Esophagus muscularis mucosa (tissue), 3 donors: Measurements from ENCODE around the gene CAAP1.

Experiments used
- POLR2A ChIP-seq: fragments of 450-650 bp; IDR thresholded peaks from one replicate; pipeline ENCODE4 v1.6.1; 2017; ENCODE audit warnings: antibody characterized with exemption, moderate library complexity, mild to moderate bottlenecking, low read depth
- POLR2AphosphoS5 ChIP-seq, 2 donors: sonication (generic); formaldehyde crosslinking; IDR thresholded peaks; one replicate each; pipeline ENCODE4 v1.6.1; 2017; ENCODE audit warnings: antibody characterized with exemption in 2 of 2
- TF ChIP-seq, protein P1 (sequence below), 3 experiments: fragments of 200-600 bp in 2 of 3; fragments of 450-650 bp in 1 of 3; sonication (generic) in 2 of 3; IDR thresholded peaks; one replicate each; pipeline ENCODE4 v1.5.1; 2017 to 2019; ENCODE audit warnings: antibody characterized with exemption in 3 of 3, mild to moderate bottlenecking in 2 of 3, moderate library complexity in 1 of 3

DNA sequence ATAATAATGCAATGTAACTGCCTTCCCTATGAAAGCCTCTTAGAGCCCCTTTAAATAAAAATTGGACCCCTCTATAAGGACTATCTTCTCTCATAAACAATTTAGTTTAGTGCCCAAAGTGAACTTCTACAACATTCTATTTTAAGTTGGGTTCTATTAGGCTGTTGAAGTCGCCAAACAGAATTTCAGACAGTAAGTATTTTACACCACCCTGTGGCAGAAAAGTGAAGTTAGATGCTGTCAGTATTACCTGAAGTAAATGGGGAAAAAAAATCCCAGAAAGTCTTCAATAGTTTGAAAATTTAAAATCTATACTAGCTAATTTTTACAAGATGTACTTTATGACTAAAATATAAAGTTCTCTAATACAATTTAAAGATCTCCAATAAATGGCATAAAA, 29.5 kb downstream of the CAAP1 start:
- TF ChIP-seq POLR2A, result no peak
- TF ChIP-seq, protein P1, sequence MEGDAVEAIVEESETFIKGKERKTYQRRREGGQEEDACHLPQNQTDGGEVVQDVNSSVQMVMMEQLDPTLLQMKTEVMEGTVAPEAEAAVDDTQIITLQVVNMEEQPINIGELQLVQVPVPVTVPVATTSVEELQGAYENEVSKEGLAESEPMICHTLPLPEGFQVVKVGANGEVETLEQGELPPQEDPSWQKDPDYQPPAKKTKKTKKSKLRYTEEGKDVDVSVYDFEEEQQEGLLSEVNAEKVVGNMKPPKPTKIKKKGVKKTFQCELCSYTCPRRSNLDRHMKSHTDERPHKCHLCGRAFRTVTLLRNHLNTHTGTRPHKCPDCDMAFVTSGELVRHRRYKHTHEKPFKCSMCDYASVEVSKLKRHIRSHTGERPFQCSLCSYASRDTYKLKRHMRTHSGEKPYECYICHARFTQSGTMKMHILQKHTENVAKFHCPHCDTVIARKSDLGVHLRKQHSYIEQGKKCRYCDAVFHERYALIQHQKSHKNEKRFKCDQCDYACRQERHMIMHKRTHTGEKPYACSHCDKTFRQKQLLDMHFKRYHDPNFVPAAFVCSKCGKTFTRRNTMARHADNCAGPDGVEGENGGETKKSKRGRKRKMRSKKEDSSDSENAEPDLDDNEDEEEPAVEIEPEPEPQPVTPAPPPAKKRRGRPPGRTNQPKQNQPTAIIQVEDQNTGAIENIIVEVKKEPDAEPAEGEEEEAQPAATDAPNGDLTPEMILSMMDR (IDR thresholded peaks at IDR 0.05), result peak; percentile 28 to 48 (median 45)
- TF ChIP-seq POLR2AphosphoS5 (IDR thresholded peaks at IDR 0.05), result no peak
